CD4-positive, alpha-beta T cell treated with Interferon gamma for 1 hour (primary cell): ENCODE data around the gene HMSD.
"Not testable (repeated sequence)": the region's sequence is repeated elsewhere in the genome, so short reads cannot be mapped to it uniquely, and the experiment has no call there.

Experiments used
- DNase-seq: peaks from one replicate; pipeline ENCODE4 v3.0.0-alpha.2; 2020

Gene HMSD

GRCh38 chr18:63949068-63949737, at the start of gene HMSD:
TSS of gene HMSD (plus strand) at chr18:63949301. CDS start at chr18:63953456, 4,155 bp downstream.
- peak; percentile 42 for DNase-seq

GRCh38 chr18:63903851-63904570, 45.1 kb upstream of the HMSD start:
- DNase-seq, result no peak

GRCh38 chr18:63904694-63905093, 44.4 kb upstream of the HMSD start:
- no peak for DNase-seq

GRCh38 chr18:63905361-63905760, 43.7 kb upstream of the HMSD start:
- DNase-seq, result no peak

GRCh38 chr18:63906056-63906455, 43.0 kb upstream of the HMSD start:
- no peak for DNase-seq

GRCh38 chr18:63907664-63908063, 41.4 kb upstream of the HMSD start, which contains the start of gene SERPINB10:
TSS of gene SERPINB10 (plus strand) at chr18:63907958. CDS start at chr18:63915511, 7,553 bp downstream.
- DNase-seq, result no peak

- no peak for DNase-seq
These were observed 40.2 kb upstream of the HMSD start for GRCh38 chr18:63908858-63909257.

- no peak for DNase-seq
These were observed 39.2 kb upstream of the HMSD start for GRCh38 chr18:63909870-63910269.

- no peak for DNase-seq
These were observed 31.3 kb upstream of the HMSD start for GRCh38 chr18:63917817-63918216.

- no peak for DNase-seq
These were observed 27.1 kb upstream of the HMSD start for GRCh38 chr18:63922049-63922448.

- no peak for DNase-seq
These were observed 24.6 kb upstream of the HMSD start for GRCh38 chr18:63924551-63924950.

GRCh38 chr18:63928331-63928730, 20.8 kb upstream of the HMSD start:
- no peak for DNase-seq

- DNase-seq, result not testable (repeated sequence)
These were observed 19.7 kb upstream of the HMSD start for GRCh38 chr18:63929369-63929768.

GRCh38 chr18:63930773-63931354, 18.2 kb upstream of the HMSD start:
- DNase-seq, result no peak

- peak; percentile 72 for DNase-seq
These were observed 12.8 kb upstream of the HMSD start for GRCh38 chr18:63936156-63936931.

GRCh38 chr18:63936932-63937393, 12.1 kb upstream of the HMSD start:
- no peak for DNase-seq

- DNase-seq, result no peak
These were observed 9.1 kb upstream of the HMSD start for GRCh38 chr18:63940008-63940407.

- not testable (repeated sequence) for DNase-seq
These were observed 8.5 kb upstream of the HMSD start for GRCh38 chr18:63940543-63941050.

- no peak for DNase-seq
These were observed 1.9 kb upstream of the HMSD start for GRCh38 chr18:63947051-63947790.

GRCh38 chr18:63951302-63951705, 2.2 kb downstream of the HMSD start:
- DNase-seq, result no peak

- DNase-seq, result no peak
These were observed 4.7 kb downstream of the HMSD start for GRCh38 chr18:63953811-63954210.

- no peak for DNase-seq
These were observed 7.7 kb downstream of the HMSD start for GRCh38 chr18:63956755-63957154.
